ENCODE data around the gene ZFP82. TPM values are rescaled to one million over a fixed set of nuclear protein-coding genes. Genes with fewer than 3 reads are reported as not detected.

Gene ZFP82
- total RNA-seq (2021; ENCODE audit: unreplicated experiment) (not detected), Bru-seq, nascent RNA (percentile 10 among the genes with signal in this experiment), BruChase-seq, experiment 1, labeled RNA remaining after a 6-hour chase (percentile 8 among the genes with signal in this experiment), BruChase-seq, experiment 2, labeled RNA remaining after a 2-hour chase (percentile 10 among the genes with signal in this experiment)
- not detected in 2 replicates for polyA plus RNA-seq (2012)
- long read RNA-seq, result 0 reads

GRCh38 chr19:36418287-36419001 lies at the start of gene ZFP82:
Gene ZFP82, minus strand, starts transcription at chr19:36418644. Its CDS starts 8,855 bp downstream, at chr19:36409789.
- ChIA-PET CTCF (no interaction called here), RAD21 (ENCODE audit: low non-redundant PET in 1 of 2, low total read pairs in 2 of 2, uncharacterized antibody in 2 of 2, unreplicated experiment in 2 of 2) (interaction anchor here in 1 of 2 experiments (0.7 kb wide), 1 partner anchor 75 kb away, joined by 3 read pairs; no protein-coding TSS in a partner anchor), POLR2A (no interaction called here)
- no peak within 1 kb of the TSS for H3K27ac ChIP-seq (ENCODE audit: low read depth, low read length)
- no peaks in the 10 kb centered on the region for H3K27me3 ChIP-seq (ENCODE audit: insufficient read depth, low read length)
- H3K4me1 ChIP-seq (ENCODE audit: control insufficient read depth in 1 of 2, insufficient read depth in 2 of 2, low read length in 2 of 2), result no peaks in the 10 kb centered on the region
- TF ChIP-seq YY1 (IDR thresholded peaks at IDR 0.05; ENCODE audit: extremely low read depth, insufficient replicate concordance, low read depth, low read length) (no peak), EZH2 (IDR thresholded peaks at IDR 0.05) (no peak), TCF7L2 (IDR thresholded peaks at IDR 0.05; ENCODE audit: borderline replicate concordance, extremely low read depth, insufficient read depth, insufficient read length) (no peak), JUND (IDR thresholded peaks at IDR 0.05) (no peak)
- H3K9ac ChIP-seq (ENCODE audit: low read length), result no peak within 1 kb of the TSS
- H3K9me3 ChIP-seq (ENCODE audit: control insufficient read depth in 1 of 2, insufficient read depth in 1 of 2, low read depth in 1 of 2, low read length in 2 of 2), result peaks cover 4 to 16% of the 10 kb centered on the region in 2 experiments; a peak in 2 of 4 replicates
- intact Hi-C loops (cut with micrococcal nuclease), result no loop called here
- no peaks in the 10 kb centered on the region for H3K79me2 ChIP-seq (ENCODE audit: insufficient read depth, low read length)
- H3K9me2 ChIP-seq (ENCODE audit: insufficient read depth), result no peaks in the 10 kb centered on the region
- H4K20me1 ChIP-seq (ENCODE audit: insufficient read depth), result no peaks in the 10 kb centered on the region
- BruUV-seq (replicated peaks), result no TSS peak
- DNase-seq (ENCODE audit: low read depth, low spot score) (no peak), ATAC-seq (no peak)
- no peak within 1 kb of the TSS for H3K4me3 ChIP-seq (replicated peaks in 1 of 2; ENCODE audit: low read depth in 1 of 2, low read length in 2 of 2)
- H3K4me2 ChIP-seq (ENCODE audit: low read length), result no peak within 1 kb of the TSS
- H2AFZ ChIP-seq (ENCODE audit: low read depth, low read length, poor library complexity, severe bottlenecking), result no peak within 1 kb of the TSS
- H3K36me3 ChIP-seq (ENCODE audit: control insufficient read depth in 1 of 2, insufficient read depth in 2 of 2, low read length in 2 of 2), result no peaks in the 10 kb centered on the region

GRCh38 chr19:36460046-36460445 lies 41.6 kb upstream of the ZFP82 start:
- ChIA-PET CTCF (no interaction called here), RAD21 (ENCODE audit: low non-redundant PET in 1 of 2, low total read pairs in 2 of 2, uncharacterized antibody in 2 of 2, unreplicated experiment in 2 of 2) (no interaction called here), POLR2A (no interaction called here)
- Histone ChIP-seq H3K9me2 (ENCODE audit: insufficient read depth) (no peaks in the 10 kb centered on the region), H2AFZ (ENCODE audit: low read depth, low read length, poor library complexity, severe bottlenecking) (no peak overlapping the region), H3K4me1 (ENCODE audit: control insufficient read depth in 1 of 2, insufficient read depth in 2 of 2, low read length in 2 of 2) (no peaks in the 10 kb centered on the region), H3K27ac (ENCODE audit: low read depth, low read length) (no peak overlapping the region), H3K4me3 (replicated peaks in 1 of 2; ENCODE audit: low read depth in 1 of 2, low read length in 2 of 2) (no peak overlapping the region), H3K9ac (ENCODE audit: low read length) (no peak overlapping the region), H4K20me1 (ENCODE audit: insufficient read depth) (no peaks in the 10 kb centered on the region), H3K79me2 (ENCODE audit: insufficient read depth, low read length) (no peaks in the 10 kb centered on the region), H3K36me3 (ENCODE audit: control insufficient read depth in 1 of 2, insufficient read depth in 2 of 2, low read length in 2 of 2) (no peaks in the 10 kb centered on the region; a peak in 1 of 4 replicates), H3K9me3 (ENCODE audit: control insufficient read depth in 1 of 2, insufficient read depth in 1 of 2, low read depth in 1 of 2, low read length in 2 of 2) (peaks cover 7 to 13% of the 10 kb centered on the region in 2 experiments; a peak in 2 of 4 replicates), H3K4me2 (ENCODE audit: low read length) (no peak overlapping the region), H3K27me3 (ENCODE audit: insufficient read depth, low read length) (no peaks in the 10 kb centered on the region)
- BruUV-seq (replicated peaks), result no TSS peak
- ATAC-seq (no peak), DNase-seq (ENCODE audit: low read depth, low spot score) (no peak)
- intact Hi-C loops (cut with micrococcal nuclease), result no loop called here
- TF ChIP-seq CTCF (IDR thresholded peaks at IDR 0.05 in 2 of 3, conservative IDR thresholded peaks at IDR 0.05 in 1 of 3; ENCODE audit: borderline replicate concordance in 1 of 3, insufficient read depth in 1 of 3, low read depth in 2 of 3, low read length in 2 of 3) (no peak), EZH2phosphoT487 (IDR thresholded peaks at IDR 0.05; ENCODE audit: borderline replicate concordance) (no peak), SRF (IDR thresholded peaks at IDR 0.05; ENCODE audit: low read depth) (no peak), MAX (IDR thresholded peaks at IDR 0.05) (no peak), ZNF274 (IDR thresholded peaks at IDR 0.05; ENCODE audit: low read depth, low read length) (no peak), ATF3 (IDR thresholded peaks at IDR 0.05) (no peak), EZH2 (IDR thresholded peaks at IDR 0.05) (no peak), CBX3 (IDR thresholded peaks at IDR 0.05; ENCODE audit: low read depth) (no peak), POLR2A (IDR thresholded peaks at IDR 0.05; ENCODE audit: borderline replicate concordance, extremely low read depth, insufficient read depth, insufficient read length) (no peak), SP1 (IDR thresholded peaks at IDR 0.05; ENCODE audit: low read depth) (no peak), CEBPB (IDR thresholded peaks at IDR 0.05; ENCODE audit: low read depth) (no peak), POLR2AphosphoS5 (IDR thresholded peaks at IDR 0.05; ENCODE audit: low read depth, low read length) (no peak)
